H1 (cell line): ENCODE measurements around the gene NOBOX. TPM values are rescaled to one million over a fixed set of nuclear protein-coding genes. Genes with fewer than 3 reads are reported as not detected.

ENCODE experiments used
- BACH1 ChIP-seq: IDR thresholded peaks from 2 replicates; pipeline ENCODE4 v1.6.1; 2012; ENCODE audit warnings: low read length, improper control_type of control experiment
- CBX5 ChIP-seq: fragments of 300-800, 300-1000 bp; sonication (generic); IDR thresholded peaks from 2 replicates; pipeline ENCODE4 v1.7.1; 2016; ENCODE audit warnings: antibody characterized with exemption, low read length, low read depth
- JUN ChIP-seq: IDR thresholded peaks from 2 replicates; pipeline ENCODE4 v1.6.1; 2011; ENCODE audit warnings: low read depth, mild to moderate bottlenecking, improper control_type of control experiment, low read length
- SIRT6 ChIP-seq: IDR thresholded peaks from one replicate; pipeline ENCODE4 v1.7.1; 2012; ENCODE audit warnings: low read length, inconsistent platforms
- TAF7 ChIP-seq: optimal IDR thresholded peaks from 2 replicates; pipeline ENCODE3; 2011; ENCODE audit warnings: low read depth, mild to moderate bottlenecking, inconsistent platforms, low read length, moderate library complexity, borderline replicate concordance
- polyA plus RNA-seq, 7 experiments: library from polyadenylated mRNA; depleted of rRNA in 3 of 7; stranded (reverse) in 5 of 7; unstranded in 2 of 7; fragments of >200 nt in 5 of 7; fragments of 200-250 nt in 2 of 7; gene quantifications; 1 replicate in 5 of 7; 2 replicates in 1 of 7; 4 replicates in 1 of 7; pipeline versions ENCODE4 v1.2.1 to v1.2.3, GENCODE V29; 2011 to 2013; ENCODE audit warnings: missing spikeins in 2 of 7, mixed read lengths in 2 of 7
- total RNA-seq: library from RNA; stranded (reverse); fragmentation: NEBNext Ultra II Directional; extraction: Animal tissue kit (Norgen Biotek cat#: 25700); gene quantifications from 2 replicates; pipeline ENCODE4 v1.2.1, GENCODE V29; 2021
- TF ChIP-seq, protein P1 (sequence below), 3 experiments: IDR thresholded peaks; 1 replicate in 2 of 3; 2 replicates in 1 of 3; pipeline versions ENCODE4 v1.5.1 to v1.6.1; 2011; ENCODE audit warnings: low read length in 3 of 3, mild to moderate bottlenecking in 3 of 3, inconsistent platforms in 2 of 3, low read depth in 1 of 3, moderate library complexity in 1 of 3; ENCODE audit not compliant: insufficient read depth in 1 of 3; ENCODE audit errors: control extremely low read depth in 1 of 3
- TF ChIP-seq, protein P2 (sequence below): fragments of 300-600 bp; sonication (generic); IDR thresholded peaks from 2 replicates; pipeline ENCODE4 v1.7.1; 2012; ENCODE audit warnings: low read length, moderate library complexity, mild to moderate bottlenecking, inconsistent platforms; ENCODE audit not compliant: insufficient replicate concordance

The NOBOX gene
- total and polyA plus RNA-seq, 2 of the 8 experiments (the other 6 are each of a cell fraction or from before 2014, with no cell fraction given): not detected

- TF ChIP-seq, protein P1, sequence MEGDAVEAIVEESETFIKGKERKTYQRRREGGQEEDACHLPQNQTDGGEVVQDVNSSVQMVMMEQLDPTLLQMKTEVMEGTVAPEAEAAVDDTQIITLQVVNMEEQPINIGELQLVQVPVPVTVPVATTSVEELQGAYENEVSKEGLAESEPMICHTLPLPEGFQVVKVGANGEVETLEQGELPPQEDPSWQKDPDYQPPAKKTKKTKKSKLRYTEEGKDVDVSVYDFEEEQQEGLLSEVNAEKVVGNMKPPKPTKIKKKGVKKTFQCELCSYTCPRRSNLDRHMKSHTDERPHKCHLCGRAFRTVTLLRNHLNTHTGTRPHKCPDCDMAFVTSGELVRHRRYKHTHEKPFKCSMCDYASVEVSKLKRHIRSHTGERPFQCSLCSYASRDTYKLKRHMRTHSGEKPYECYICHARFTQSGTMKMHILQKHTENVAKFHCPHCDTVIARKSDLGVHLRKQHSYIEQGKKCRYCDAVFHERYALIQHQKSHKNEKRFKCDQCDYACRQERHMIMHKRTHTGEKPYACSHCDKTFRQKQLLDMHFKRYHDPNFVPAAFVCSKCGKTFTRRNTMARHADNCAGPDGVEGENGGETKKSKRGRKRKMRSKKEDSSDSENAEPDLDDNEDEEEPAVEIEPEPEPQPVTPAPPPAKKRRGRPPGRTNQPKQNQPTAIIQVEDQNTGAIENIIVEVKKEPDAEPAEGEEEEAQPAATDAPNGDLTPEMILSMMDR (IDR thresholded peaks at IDR 0.05; ENCODE audit: control extremely low read depth in 1 of 3, insufficient read depth in 1 of 3, low read depth in 1 of 3, low read length in 3 of 3): peak in 2 of 3 experiments; percentile 48 to 77; a peak in 2 of 4 replicates
- TF ChIP-seq, protein P2, sequence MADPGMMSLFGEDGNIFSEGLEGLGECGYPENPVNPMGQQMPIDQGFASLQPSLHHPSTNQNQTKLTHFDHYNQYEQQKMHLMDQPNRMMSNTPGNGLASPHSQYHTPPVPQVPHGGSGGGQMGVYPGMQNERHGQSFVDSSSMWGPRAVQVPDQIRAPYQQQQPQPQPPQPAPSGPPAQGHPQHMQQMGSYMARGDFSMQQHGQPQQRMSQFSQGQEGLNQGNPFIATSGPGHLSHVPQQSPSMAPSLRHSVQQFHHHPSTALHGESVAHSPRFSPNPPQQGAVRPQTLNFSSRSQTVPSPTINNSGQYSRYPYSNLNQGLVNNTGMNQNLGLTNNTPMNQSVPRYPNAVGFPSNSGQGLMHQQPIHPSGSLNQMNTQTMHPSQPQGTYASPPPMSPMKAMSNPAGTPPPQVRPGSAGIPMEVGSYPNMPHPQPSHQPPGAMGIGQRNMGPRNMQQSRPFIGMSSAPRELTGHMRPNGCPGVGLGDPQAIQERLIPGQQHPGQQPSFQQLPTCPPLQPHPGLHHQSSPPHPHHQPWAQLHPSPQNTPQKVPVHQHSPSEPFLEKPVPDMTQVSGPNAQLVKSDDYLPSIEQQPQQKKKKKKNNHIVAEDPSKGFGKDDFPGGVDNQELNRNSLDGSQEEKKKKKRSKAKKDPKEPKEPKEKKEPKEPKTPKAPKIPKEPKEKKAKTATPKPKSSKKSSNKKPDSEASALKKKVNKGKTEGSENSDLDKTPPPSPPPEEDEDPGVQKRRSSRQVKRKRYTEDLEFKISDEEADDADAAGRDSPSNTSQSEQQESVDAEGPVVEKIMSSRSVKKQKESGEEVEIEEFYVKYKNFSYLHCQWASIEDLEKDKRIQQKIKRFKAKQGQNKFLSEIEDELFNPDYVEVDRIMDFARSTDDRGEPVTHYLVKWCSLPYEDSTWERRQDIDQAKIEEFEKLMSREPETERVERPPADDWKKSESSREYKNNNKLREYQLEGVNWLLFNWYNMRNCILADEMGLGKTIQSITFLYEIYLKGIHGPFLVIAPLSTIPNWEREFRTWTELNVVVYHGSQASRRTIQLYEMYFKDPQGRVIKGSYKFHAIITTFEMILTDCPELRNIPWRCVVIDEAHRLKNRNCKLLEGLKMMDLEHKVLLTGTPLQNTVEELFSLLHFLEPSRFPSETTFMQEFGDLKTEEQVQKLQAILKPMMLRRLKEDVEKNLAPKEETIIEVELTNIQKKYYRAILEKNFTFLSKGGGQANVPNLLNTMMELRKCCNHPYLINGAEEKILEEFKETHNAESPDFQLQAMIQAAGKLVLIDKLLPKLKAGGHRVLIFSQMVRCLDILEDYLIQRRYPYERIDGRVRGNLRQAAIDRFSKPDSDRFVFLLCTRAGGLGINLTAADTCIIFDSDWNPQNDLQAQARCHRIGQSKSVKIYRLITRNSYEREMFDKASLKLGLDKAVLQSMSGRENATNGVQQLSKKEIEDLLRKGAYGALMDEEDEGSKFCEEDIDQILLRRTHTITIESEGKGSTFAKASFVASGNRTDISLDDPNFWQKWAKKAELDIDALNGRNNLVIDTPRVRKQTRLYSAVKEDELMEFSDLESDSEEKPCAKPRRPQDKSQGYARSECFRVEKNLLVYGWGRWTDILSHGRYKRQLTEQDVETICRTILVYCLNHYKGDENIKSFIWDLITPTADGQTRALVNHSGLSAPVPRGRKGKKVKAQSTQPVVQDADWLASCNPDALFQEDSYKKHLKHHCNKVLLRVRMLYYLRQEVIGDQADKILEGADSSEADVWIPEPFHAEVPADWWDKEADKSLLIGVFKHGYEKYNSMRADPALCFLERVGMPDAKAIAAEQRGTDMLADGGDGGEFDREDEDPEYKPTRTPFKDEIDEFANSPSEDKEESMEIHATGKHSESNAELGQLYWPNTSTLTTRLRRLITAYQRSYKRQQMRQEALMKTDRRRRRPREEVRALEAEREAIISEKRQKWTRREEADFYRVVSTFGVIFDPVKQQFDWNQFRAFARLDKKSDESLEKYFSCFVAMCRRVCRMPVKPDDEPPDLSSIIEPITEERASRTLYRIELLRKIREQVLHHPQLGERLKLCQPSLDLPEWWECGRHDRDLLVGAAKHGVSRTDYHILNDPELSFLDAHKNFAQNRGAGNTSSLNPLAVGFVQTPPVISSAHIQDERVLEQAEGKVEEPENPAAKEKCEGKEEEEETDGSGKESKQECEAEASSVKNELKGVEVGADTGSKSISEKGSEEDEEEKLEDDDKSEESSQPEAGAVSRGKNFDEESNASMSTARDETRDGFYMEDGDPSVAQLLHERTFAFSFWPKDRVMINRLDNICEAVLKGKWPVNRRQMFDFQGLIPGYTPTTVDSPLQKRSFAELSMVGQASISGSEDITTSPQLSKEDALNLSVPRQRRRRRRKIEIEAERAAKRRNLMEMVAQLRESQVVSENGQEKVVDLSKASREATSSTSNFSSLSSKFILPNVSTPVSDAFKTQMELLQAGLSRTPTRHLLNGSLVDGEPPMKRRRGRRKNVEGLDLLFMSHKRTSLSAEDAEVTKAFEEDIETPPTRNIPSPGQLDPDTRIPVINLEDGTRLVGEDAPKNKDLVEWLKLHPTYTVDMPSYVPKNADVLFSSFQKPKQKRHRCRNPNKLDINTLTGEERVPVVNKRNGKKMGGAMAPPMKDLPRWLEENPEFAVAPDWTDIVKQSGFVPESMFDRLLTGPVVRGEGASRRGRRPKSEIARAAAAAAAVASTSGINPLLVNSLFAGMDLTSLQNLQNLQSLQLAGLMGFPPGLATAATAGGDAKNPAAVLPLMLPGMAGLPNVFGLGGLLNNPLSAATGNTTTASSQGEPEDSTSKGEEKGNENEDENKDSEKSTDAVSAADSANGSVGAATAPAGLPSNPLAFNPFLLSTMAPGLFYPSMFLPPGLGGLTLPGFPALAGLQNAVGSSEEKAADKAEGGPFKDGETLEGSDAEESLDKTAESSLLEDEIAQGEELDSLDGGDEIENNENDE: no peak
- TF ChIP-seq TAF7 (no peak), BACH1 (no peak), CBX5 (no peak), SIRT6 (no peak), JUN (no peak)
These were observed 34.1 kb upstream of the NOBOX start (continued) for GRCh38 chr7:144437370-144438191.
